H7 (cell line): Measurements from ENCODE around the gene ZNF853. TPM values are rescaled to one million over a fixed set of nuclear protein-coding genes. Genes with fewer than 3 reads are reported as not detected.

ENCODE experiments used
- DNase-seq: peaks from one replicate; pipeline ENCODE4 v3.0.0; 2012
- H3K27me3 ChIP-seq: 2 replicates; pipeline ENCODE4 v1.6.0; 2011; ENCODE audit warnings: mild to moderate bottlenecking, low read length; ENCODE audit not compliant: control insufficient read depth, insufficient read depth
- H3K36me3 ChIP-seq: replicated peaks from 2 replicates; pipeline ENCODE4 v1.5.1; 2011; ENCODE audit warnings: low read length; ENCODE audit not compliant: control insufficient read depth, insufficient read depth
- H3K4me3 ChIP-seq: 2 replicates; pipeline ENCODE4 v1.5.1; 2011; ENCODE audit warnings: low read depth, mild to moderate bottlenecking, control low read depth, low read length, moderate library complexity; ENCODE audit not compliant: insufficient read depth
- total RNA-seq: library from RNA; depleted of rRNA; stranded (reverse); fragments of >200 nt; shearing (Covaris generic); gene quantifications from 2 replicates; pipeline ENCODE4 v1.2.3, GENCODE V29; 2014

The ZNF853 gene
- total RNA-seq, 1 experiment from 2014 or later, result 6.5 TPM

DNA sequence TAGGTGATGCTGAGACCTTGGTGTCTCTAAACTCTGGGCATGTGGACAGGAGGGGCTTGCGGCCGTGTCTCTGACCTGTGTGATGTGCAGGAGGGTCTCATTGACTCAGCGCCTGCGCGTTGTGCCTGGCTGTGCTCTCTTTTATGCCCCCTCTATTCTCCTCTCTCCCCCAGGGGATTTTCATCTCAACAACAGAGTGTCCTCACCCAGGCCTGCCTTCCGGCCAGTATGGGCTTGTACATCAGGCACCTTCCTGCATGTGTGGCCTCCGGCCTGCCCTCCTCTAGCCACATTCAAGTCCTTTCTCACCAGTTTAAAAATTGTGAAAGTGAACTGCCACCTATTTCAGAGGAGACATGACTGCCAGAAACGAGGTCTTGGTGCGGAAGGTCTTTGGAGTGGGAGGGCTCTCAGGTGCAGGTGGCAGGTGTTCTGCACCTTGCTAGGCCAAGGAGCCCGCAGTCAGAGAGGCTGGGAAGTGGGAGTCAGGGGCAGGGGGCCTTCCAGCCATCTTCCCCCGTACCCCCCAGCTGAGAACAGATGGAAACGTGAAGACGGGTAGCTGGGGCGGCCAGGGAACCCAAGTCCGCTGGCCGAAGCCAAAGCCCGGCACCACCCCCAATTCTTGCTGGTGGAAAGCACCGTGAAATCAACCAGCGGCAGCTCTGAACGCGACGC is 26.1 kb upstream of the ZNF853 start:
- no peak for DNase-seq
- Histone ChIP-seq H3K4me3 (peak overlapping the region; percentile 22), H3K36me3 (peaks cover 14% of the 10 kb centered on the region), H3K27me3 (no peaks in the 10 kb centered on the region)

- DNase-seq, result peak; percentile 99
- H3K36me3 ChIP-seq, result peaks cover 10% of the 10 kb centered on the region
- no peaks in the 10 kb centered on the region for H3K27me3 ChIP-seq
- H3K4me3 ChIP-seq, result peak within 1 kb of the TSS; percentile 95
These were observed 25.4 kb upstream of the ZNF853 start, which contains the start of gene INTS15 for GRCh38 chr7:6589829-6590644. Gene INTS15 (plus strand): TSS chr7:6590021. CDS start chr7:6590284, 263 bp downstream.

DNA sequence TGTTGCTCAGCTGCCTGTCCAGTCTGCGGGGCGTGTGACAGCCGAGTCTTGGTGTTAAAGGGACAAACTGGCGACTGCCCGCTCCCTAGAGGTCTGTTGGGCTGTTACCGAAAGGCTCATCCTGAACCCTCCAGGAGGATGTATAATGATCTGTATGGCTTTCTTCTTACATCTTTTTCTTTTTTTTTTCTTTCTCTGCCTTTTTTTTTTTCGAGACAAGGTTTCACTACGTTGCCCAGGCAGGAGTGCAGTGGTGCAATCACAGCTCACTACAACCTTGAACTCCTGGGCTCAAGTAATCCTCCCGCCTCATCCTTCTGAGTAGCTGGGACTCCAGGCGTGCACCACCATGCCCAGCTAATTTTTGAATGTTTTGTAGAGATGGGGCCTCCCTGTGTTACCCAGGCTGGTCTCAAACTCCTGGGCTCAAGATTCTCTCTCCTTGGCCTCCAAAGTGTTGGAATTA is 24.7 kb upstream of the ZNF853 start:
- peaks cover 12% of the 10 kb centered on the region for H3K36me3 ChIP-seq
- no peaks in the 10 kb centered on the region for H3K27me3 ChIP-seq
- peak overlapping the region; percentile 95 for H3K4me3 ChIP-seq
- no peak for DNase-seq

DNA sequence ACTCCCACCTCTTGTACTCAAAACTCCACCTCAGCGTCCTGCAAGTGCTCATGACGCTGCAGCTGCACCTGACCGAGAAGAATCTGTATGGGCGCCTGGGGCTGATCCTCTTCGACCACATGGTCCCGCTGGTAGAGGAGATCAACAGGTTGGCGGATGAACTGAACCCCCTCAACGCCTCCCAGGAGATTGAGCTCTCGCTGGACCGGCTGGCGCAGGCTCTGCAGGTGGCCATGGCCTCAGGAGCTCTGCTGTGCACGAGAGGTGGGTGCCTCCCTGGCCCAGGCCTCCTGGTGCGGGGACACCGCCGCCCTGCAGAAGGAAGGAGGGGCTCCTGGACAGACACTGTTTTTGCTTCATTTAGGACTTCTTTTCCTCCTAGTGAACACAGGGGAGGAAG is 15.3 kb upstream of the ZNF853 start:
- peak; percentile 20 for DNase-seq
- H3K36me3 ChIP-seq, result peaks cover 18% of the 10 kb centered on the region
- H3K4me3 ChIP-seq, result no peak overlapping the region
- H3K27me3 ChIP-seq, result no peaks in the 10 kb centered on the region

GRCh38 chr7:6604458-6604857 is 11.0 kb upstream of the ZNF853 start:
- H3K4me3 ChIP-seq, result no peak overlapping the region
- no peaks in the 10 kb centered on the region for H3K27me3 ChIP-seq
- no peak for DNase-seq
- H3K36me3 ChIP-seq, result peaks cover 7% of the 10 kb centered on the region

- Histone ChIP-seq H3K4me3 (no peak overlapping the region), H3K36me3 (peaks cover 5% of the 10 kb centered on the region), H3K27me3 (no peaks in the 10 kb centered on the region)
- peak; percentile 55 for DNase-seq
These were observed 8.4 kb upstream of the ZNF853 start for GRCh38 chr7:6606866-6607583.

GRCh38 chr7:6607651-6608051 is 7.8 kb upstream of the ZNF853 start:
- peak; percentile 63 for DNase-seq
- Histone ChIP-seq H3K27me3 (no peaks in the 10 kb centered on the region), H3K4me3 (no peak overlapping the region), H3K36me3 (peaks cover 3% of the 10 kb centered on the region)

GRCh38 chr7:6608081-6608480 is 7.3 kb upstream of the ZNF853 start:
- Histone ChIP-seq H3K27me3 (no peaks in the 10 kb centered on the region), H3K4me3 (no peak overlapping the region), H3K36me3 (peaks cover 2% of the 10 kb centered on the region; the same call in 1 of the 2 replicates)
- peak; percentile 56 for DNase-seq

DNA sequence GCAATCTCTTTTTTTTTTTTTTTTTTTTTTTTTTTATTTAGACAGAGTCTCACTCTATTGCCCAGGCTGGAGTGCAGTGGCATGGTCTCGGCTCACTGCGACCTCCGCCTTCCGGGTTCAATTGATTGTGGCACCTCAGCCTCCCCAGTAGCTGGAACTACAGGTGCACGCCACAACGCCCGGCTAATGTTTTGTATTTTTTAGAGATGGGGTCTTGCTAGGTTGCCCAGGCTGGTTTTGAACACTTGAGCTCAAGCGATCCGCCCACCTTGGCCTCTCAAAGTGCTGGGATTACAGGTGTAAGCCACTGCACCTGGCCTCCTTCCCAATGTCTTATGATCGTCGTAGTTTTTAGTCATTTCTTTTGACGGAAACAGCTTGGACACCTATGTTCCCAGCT is 6.6 kb upstream of the ZNF853 start:
- peak; percentile 5 for DNase-seq

GRCh38 chr7:6612819-6613218 is 2.6 kb upstream of the ZNF853 start:
- no peak for DNase-seq
- Histone ChIP-seq H3K4me3 (no peak overlapping the region), H3K36me3 (0 out of 2 replicates have a peak, but pooled peaks cover 2% of the 10 kb centered on the region), H3K27me3 (no peaks in the 10 kb centered on the region)

More for the DNA sequence above, 6.6 kb upstream of the ZNF853 start:
- Histone ChIP-seq H3K27me3 (no peaks in the 10 kb centered on the region), H3K36me3 (peaks cover 2% of the 10 kb centered on the region; the same call in 1 of the 2 replicates), H3K4me3 (no peak overlapping the region)

- Histone ChIP-seq H3K27me3 (no peaks in the 10 kb centered on the region), H3K36me3 (0 out of 2 replicates have a peak, but pooled peaks cover 2% of the 10 kb centered on the region), H3K4me3 (no peak overlapping the region)
- DNase-seq, result no peak
These were observed 1.7 kb upstream of the ZNF853 start for GRCh38 chr7:6613706-6614105.

DNA sequence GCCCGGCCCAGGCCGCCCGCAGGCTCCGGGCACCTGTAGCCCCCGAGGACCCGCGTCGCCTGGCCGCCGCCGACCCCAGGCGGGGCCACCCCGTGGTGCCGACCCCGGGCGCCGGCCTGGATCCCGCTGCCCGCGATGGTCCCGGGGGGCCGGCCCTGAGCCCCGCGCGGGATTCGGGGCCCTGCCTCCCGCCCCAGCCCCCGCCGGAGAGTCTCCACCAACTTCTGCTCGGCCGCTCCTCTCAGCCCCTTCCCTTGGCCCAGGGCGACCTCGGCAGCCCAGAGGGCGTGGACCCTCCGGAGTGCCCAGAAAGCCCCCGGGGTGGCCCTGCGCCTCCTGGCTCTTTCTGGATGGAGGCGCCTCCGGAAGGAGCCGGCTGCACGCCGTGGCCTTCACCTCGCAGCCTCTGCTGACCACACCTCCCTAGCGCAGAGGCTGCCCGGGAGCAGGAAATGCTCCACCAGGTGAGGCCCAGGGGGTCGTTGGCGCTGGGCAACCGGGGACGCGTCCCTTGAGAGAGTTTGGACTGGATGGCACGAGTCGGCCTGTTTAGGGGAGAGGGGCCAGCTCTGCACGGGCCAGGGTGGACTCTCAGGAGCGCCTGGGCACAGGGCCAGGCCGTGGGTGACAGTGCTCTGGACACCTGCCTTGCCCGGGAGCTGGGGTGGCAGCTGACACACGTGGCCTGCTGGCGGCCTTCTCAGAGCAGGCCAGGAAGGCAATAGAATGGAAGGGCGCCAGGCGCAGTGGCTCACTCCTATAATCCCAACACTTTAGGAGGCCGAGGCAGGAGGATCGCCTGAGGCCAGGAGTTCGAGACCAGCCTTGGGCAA is 529 bp downstream of the ZNF853 start:
- DNase-seq, result peak; percentile 90
- H3K4me3 ChIP-seq, result peak overlapping the region; percentile 70
- H3K36me3 ChIP-seq, result peaks cover 5% of the 10 kb centered on the region
- no peaks in the 10 kb centered on the region for H3K27me3 ChIP-seq

- no peak for DNase-seq
- H3K27me3 ChIP-seq, result no peaks in the 10 kb centered on the region
- H3K4me3 ChIP-seq, result no peak overlapping the region
- peaks cover 15% of the 10 kb centered on the region for H3K36me3 ChIP-seq
These were observed 1.6 kb downstream of the ZNF853 start for GRCh38 chr7:6616854-6617643.
